GM10266 (cell line): ENCODE data around the gene HDGFL2.

Experiments used
- DNase-seq: peaks from one replicate; pipeline ENCODE4 v3.0.0; 2012; ENCODE audit errors: extremely low spot score
- TF ChIP-seq, protein P1 (sequence below): IDR thresholded peaks from 2 replicates; pipeline ENCODE4 v1.5.1; 2012; ENCODE audit warnings: mild to moderate bottlenecking, low read depth; ENCODE audit not compliant: control insufficient read depth, insufficient read depth; ENCODE audit errors: missing control alignments

Gene HDGFL2

DNA sequence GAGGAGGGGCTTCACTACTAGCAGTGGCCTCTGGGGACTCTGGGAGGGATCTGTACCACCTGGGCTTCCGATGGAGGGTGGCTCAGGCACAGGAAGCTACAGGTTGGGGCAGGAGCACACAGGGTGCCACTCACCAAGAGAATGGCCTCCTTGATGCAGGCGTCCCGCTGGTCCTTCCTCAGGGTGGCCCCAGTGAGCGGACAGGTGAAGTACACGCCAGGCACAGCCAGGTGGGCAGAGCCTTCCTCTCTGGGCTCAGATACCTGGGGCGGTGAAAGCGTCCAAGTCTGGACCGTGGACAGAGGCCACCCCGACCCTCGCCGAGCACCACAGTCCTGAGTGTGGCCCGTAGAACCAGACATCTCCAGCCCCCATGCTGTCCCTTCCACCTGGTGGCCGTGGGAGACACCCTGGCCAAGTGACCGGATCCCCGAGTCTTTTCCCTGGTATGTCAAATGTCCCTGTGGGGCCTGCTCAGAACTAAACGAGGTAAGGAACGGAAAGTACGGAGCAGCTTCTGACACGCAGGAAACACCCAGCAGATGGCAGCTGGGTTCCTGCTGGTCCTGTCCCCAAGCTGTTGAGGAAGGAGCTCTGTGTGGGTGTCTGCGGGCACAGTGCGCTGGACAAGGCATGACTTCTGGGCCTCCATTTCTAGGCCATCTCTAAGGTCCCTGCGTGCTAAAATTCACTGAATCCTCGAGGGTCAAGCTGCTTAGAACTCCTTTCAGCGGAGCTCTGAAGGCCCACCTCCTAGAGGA, 19.7 kb upstream of the HDGFL2 start:
- DNase-seq, result no peak

DNA sequence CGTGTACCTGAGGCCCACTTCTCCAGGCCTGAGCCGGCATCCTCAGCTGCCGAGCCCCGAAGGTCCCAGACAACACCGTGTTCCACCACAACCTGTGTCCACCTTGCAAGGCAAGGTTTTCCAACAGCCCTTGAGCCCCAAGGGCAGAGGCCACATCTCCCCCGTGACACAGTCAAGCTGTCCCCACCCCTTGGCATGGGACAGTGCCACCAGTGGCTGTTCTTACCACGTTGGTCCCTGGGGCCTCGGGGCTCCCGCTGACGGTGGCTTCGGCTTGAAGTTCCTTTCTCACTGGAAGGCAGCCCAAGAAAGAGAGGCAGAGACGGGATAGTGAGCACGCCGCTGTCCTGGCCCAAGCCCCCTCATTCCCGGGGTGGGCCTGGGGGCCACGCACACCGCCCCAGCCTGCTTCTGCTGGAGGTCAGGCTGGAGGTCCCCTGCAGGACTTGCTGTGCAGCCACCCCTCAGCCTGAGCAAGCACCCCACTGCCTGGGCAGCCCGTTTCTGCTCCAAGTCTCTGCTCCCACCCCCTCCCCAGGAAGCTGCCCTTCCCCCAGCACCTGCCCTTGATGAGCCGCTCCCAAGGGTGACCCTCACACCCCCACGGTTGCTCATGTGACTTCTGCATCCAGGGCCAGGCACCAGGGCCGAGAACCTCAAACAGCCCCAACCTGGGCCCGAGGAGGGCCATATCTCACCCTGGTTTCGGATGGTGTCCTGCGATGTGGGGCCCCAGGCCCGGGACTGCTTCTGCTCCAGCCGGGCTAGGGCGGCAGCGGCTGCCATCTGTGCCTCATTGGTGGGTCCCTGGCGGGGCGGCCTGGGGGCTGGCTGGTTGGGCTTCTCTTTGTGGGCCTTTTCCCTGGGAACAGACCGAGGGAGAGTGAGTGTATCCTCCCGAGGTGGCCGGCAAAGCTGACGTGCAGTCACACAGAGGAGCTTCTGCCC, 18.6 kb upstream of the HDGFL2 start:
- DNase-seq, result no peak
- TF ChIP-seq, protein P1, sequence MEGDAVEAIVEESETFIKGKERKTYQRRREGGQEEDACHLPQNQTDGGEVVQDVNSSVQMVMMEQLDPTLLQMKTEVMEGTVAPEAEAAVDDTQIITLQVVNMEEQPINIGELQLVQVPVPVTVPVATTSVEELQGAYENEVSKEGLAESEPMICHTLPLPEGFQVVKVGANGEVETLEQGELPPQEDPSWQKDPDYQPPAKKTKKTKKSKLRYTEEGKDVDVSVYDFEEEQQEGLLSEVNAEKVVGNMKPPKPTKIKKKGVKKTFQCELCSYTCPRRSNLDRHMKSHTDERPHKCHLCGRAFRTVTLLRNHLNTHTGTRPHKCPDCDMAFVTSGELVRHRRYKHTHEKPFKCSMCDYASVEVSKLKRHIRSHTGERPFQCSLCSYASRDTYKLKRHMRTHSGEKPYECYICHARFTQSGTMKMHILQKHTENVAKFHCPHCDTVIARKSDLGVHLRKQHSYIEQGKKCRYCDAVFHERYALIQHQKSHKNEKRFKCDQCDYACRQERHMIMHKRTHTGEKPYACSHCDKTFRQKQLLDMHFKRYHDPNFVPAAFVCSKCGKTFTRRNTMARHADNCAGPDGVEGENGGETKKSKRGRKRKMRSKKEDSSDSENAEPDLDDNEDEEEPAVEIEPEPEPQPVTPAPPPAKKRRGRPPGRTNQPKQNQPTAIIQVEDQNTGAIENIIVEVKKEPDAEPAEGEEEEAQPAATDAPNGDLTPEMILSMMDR, result no peak

More for the DNA sequence above, 19.7 kb upstream of the HDGFL2 start:
- TF ChIP-seq, protein P1, result no peak

DNA sequence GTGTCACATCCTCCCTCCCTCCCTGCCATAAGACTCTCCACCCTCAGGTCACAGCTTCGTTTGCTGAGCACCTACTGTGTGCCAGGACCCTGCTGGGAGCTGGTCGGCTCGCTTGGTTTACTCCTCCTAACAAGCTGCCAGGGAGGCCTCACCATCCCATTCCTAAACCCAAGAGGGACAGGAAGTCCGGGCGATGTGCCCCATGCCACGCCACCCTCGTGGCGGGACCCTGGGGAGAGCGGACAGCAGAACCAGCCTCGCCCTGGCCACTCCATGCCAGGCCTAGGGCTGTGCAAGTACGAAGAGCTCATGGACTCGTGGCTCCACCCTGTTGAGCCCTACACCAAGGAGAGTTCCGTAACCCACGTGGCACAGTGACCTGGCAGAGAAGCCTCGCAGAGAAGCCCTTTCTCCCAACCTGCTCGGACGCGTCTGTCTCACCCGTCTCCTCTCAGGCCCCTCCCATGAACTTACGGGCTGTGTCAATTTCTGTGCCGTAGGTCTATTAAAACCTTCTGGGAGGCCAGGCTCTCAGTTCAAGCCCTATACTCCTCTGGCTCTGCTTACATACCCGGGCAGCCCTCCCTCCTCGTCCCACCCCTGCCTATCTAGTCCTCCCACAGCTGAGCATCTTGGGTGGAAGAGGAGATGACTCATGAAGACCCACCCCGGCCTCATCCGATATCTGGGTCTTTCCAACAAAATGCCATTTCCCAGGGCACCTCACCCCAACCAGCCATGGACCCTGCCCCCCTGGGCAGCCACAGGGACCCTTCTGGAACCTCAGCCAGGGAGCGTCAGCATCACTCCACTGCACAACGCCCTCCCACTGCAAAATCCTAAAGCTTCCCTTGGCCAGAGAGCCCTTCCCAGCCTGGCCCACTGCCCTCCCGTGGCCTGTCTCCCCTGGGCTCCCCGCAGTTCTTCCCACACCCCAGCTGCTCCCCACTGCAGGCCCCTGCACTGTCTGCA, 17.1 kb upstream of the HDGFL2 start:
- DNase-seq, result no peak

DNA sequence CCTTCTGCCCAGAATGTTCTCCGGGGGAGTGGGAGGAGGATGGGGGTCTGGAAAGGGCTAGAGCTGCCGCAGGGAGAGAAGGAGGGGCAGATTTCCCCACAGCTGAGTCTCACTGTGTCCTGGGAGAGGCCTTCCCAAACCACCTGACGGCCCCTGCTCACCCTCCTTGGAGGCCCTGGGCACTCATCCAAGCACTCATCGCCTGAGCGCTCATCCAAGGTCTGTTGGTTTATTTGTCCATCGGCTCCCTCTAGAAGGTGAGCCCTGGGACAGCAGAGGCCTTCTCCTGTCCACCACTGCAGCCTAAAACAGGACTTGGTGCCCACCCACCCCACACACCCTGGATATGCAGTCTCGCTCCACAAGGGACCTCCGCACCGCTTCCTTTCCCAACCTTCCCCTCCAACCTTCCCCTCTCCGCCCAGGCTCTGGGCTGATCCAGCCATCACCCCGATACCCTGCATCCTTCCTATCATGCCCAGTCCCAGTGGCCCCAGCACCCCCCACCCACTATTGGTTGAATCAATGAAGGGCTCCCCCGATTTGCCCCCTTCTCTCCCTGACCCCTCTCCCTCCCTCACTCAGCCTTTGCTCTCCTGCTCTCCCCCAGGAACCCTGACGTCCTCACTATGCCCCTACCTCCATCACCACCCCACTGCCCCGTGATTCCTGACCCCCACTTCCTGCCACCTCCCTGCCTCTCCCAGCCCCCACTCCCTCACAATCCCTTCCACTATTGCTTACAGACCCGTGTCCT, 16.2 kb upstream of the HDGFL2 start:
- DNase-seq, result no peak

More for the DNA sequence above, 17.1 kb upstream of the HDGFL2 start:
- TF ChIP-seq, protein P1, result no peak

DNA sequence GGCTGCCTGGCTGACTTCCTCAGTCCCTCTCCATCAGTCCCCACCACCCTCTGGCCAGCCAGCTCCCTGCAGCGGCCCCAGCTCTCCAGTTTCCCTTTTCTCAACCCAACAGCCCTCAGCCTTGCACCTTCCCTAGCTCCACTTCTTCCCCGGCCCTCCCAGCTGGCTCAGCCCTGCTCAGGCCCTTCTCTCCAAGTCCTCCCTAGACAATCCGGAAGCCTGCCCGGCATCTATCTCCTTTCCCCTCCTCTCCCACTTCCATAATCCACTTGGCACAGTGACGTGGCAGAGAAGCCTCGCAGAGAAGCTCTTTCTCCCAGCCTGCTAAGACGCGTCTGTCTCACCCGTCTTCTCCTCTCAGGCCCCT, 15.6 kb upstream of the HDGFL2 start:
- DNase-seq, result no peak
- TF ChIP-seq, protein P1, result no peak

More for the DNA sequence above, 16.2 kb upstream of the HDGFL2 start:
- TF ChIP-seq, protein P1, result no peak

DNA sequence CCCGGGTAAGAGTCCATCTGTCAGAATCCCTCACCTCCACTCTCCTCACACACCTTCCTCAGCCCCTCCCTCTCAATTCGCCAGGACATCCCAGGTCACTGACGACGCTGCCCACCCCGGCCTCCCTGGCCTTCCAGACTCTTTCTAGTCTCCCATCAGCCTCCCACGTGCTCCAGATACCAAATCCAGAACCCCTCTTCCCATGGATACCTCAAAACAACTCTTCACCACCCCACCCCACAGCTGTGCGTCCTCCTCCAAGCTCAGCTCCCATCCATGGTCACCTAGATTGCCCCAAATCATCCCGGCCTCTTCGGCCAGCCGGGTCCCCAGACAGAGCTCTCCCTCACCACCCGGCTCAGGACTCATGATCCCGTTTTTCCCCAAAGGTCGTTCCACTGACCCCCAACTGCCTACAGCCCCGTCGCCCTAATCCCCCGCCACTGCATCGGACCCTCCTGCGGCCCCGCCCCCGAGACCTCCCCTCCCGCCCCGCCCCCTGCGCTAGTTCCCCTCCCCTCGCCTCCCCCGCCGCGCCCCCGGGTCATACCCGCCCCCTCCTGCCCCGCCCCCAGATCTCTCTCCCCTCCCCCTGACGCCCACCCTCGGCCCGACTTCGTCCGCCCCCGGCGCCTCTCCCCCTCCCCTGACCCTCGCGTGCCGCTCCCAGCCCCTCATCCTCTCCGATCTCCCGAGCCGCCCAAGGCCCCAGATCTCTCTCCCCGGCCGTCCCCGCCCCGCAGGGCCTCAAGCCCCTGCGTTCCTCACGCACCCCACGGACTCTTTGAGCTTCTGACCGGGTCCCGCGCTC, 15.0 kb upstream of the HDGFL2 start:
- DNase-seq, result peak; percentile 87
- TF ChIP-seq, protein P1, result no peak
